HG02943 (cell line): Measurements from ENCODE around the gene TMEM63C.

ENCODE experiments used
- ATAC-seq: cut with Tn5 transposase; IDR thresholded peaks from one replicate; pipeline ENCODE4 v1.9.1; 2021; ENCODE audit warnings: mild to moderate bottlenecking, low read depth, moderate library complexity; ENCODE audit not compliant: unreplicated experiment

TMEM63C gene

DNA sequence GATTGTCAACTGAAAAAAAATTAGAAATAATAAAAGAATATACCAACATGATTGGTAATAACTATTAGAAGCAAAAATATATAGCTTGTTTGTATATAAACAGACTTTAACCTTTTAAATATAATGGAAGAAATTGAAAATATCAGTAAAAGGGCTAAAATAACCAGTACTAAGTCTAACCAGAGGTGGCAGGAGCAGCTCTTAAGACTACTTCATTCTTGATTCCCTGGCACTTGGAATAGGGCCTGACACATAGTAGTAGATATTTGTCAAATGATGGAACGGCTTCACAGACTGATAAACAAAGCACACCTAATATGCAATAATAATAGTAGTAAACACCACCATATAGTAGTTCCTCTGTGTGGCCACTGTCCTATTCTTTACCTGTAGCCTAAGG, 9.4 kb downstream of the TMEM63C start:
- ATAC-seq: no peak

DNA sequence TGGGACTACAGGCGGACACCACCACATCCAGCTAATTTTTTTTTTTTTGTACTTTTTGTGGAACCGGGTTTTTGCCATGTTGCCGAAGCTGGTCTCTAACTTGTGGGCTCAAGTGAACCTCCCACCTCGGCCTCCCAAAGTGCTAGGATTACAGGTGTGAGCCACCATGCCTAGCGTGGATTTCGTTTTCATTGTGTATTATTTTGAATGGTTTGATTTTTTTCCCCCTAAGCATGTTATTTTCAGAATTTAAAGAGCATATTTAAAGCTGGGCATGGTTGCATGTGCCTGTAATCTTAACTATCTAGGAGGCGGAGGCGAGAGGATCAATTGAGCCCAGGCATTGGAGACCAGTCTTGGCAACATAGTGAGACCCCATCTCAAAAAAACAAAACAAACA, 13.1 kb downstream of the TMEM63C start:
- no peak for ATAC-seq

DNA sequence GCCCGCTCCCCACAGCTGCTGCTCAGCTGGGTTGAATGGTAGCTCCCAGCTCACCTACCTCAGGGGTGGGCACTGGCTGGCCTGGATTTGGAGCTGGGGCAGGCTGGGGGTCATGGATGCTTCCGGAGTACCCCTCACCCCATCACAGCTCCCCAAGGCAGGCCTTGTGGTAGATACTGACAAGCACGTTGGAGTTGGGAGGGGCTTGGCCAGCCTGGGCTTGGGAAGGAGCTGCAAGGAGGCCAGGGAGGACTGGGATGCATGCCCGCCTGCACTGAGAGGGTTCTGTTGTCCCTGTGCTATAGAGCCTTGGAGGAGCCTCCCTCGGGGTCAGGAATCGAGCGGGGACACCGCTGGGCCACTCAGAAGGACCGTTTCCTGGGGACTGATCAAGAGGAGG, 14.2 kb downstream of the TMEM63C start:
- no peak for ATAC-seq

DNA sequence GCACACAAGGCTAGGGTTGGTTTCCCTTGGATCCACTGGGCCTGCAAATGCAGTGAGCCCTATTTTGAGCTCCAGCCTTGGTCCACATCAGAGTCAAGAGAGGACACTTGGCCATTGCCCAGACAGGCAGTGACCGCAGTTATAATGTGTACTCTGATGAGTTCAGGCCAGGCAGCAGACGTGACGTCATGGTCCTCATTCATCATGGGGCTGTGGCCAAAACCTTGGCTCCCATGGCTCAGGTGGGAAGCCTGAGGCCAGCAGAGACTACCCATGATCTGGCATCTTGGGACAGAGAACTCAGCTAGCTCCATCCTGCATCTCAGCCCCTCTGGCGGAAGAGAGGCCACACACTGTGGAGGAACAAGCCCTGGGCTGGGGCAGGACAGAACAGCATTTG, 16.4 kb downstream of the TMEM63C start:
- no peak for ATAC-seq

GRCh38 chr14:77198561-77198960, 17.0 kb downstream of the TMEM63C start:
- ATAC-seq: no peak

DNA sequence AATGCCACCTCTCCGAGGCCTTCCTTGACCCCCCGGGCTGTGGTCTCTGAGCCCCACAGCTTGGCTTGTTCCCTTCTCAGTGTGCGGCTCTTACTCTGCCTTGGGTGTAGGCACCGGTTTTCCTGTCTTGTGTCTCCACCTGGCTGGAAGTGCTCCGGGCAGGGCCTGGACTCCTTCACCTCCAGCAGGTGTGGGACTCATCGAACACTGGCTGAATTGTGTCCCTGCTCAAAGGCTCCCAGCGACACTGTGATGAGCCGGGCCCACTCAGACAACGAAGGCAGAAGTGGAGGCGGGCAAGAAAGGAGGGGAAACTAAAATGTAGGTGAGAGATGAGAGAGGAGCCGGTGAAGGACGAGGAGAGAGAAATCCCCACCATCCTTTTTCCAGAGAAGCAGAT, 18.0 kb downstream of the TMEM63C start:
- no peak for ATAC-seq

DNA sequence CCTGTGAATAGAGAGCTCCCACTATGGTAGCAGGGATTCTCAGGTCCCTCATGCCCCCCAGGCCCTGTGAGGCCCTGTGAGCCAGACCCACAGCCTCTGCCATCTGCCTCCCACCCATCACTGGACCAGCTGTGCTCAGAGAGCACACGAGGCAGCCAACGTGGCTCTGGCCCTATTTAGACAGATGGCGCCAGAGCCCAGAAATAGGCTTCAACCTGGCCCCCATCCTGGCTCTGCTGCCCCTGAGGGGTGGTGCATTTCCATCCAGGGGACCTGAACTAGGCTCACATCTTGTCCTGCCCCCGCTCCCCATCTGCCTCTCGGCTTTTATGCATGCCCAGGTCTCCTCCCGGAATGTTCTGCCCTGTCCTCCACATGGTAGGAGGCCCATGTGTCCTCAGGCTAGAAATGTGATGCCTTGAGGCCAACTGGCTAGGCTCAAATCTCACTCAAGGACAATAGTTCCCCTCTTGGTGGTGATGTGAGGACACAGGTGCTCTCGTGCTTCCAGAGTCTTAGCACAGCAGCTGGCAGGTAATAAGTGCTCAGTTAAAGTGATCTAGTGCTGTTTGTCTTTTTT, 18.9 kb downstream of the TMEM63C start:
- ATAC-seq: no peak

DNA sequence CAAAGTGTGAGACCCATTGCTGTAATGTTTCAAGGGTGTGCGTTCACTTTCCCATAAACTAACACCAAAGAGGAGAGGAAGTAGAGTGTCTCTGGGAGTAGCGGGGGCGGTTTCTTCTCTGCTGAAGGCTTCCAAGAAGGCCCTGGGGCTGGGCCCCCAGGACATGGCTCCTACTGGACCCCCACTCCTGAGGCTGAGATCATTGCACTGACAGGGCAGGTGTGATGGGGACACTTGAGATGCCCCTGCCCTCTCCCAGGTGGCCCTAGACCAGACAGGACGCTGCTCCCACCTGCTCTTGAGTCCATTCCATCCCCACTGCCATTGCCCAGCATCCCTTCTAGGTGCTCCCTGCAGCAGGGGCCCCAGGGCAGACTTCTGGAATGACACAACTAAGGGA, 20.1 kb downstream of the TMEM63C start:
- no peak for ATAC-seq

GRCh38 chr14:77203611-77204458, 22.2 kb downstream of the TMEM63C start:
- no peak for ATAC-seq

GRCh38 chr14:77204459-77204771, 22.8 kb downstream of the TMEM63C start:
- no peak for ATAC-seq

DNA sequence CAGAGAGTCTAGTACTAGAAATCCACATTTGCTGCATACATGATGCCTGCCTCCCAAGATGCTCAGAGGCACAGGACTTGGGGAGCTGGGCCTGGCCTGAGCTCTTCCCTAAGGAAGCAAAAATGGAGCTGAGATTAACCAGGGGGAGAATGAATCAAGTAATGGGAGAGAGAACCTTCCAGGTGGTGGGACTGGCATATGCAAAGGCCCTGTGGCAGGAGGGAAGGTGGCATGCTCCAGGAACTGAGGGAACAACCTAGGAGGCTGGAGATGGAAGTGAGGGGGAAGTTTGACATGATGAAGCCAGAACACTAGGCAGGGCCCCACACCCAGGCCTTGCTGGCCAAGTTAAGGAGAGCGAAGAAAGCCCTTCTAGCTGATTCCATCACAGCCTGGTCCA, 23.3 kb downstream of the TMEM63C start:
- ATAC-seq: no peak

- ATAC-seq: no peak
These were observed 24.0 kb downstream of the TMEM63C start for GRCh38 chr14:77205566-77205965.

GRCh38 chr14:77206261-77206824, 24.7 kb downstream of the TMEM63C start:
- ATAC-seq: no peak

GRCh38 chr14:77206877-77207389, 25.3 kb downstream of the TMEM63C start:
- no peak for ATAC-seq

- no peak for ATAC-seq
These were observed 26.8 kb downstream of the TMEM63C start for GRCh38 chr14:77208291-77208978.

DNA sequence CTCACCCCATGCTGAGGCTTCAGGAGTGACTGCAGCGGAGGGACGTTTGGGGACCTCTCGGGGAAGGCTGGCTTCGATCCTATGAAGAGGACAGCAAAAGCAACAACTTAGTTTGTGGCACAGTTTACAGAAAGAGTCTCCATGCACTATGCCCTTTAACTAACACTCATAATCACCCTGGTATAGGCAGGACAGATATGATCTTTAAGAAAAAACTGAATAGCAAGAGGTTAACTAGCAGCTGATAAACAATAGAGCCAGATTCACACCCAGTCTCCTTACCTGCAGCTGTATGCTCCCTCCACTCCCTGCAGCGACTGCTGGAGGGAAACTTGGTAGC, 27.4 kb downstream of the TMEM63C start:
- ATAC-seq: no peak

GRCh38 chr14:77212097-77212870, 30.7 kb downstream of the TMEM63C start:
- ATAC-seq: no peak

DNA sequence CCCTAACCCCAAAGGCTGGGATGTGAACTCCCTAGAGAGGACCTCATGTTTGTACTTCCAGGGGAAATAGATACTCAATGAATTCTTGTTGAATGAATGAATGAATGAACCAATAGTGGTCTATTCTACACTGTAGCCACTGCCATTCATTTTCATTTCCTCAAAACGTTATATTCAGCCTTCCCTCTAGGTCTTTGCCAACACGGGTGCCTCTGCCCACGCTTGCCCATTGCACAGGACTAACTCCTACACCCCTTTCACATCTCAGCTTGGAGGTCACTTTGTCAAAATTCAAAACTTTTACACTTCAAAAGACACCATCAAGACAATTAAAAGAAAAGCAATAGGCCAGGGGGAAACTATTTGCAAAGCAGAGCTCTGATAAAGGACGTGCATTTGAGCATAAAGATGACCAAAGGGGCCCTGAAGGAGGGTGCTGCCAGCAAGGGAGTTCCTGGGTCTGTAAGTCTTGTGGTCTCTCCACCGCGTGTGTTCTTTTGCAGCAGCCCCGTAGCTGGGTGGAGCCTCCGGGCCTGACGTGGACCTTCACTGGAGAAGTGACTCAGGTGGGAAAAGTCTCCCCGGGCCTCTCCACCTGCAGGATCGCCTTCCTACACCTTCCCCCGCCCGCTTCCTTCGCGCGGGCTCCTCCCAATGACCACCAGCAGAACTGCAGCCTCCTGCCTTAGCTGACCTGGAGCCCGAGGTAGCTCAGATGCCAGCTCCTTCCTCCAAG, 31.5 kb downstream of the TMEM63C start:
- peak; percentile 67 for ATAC-seq

DNA sequence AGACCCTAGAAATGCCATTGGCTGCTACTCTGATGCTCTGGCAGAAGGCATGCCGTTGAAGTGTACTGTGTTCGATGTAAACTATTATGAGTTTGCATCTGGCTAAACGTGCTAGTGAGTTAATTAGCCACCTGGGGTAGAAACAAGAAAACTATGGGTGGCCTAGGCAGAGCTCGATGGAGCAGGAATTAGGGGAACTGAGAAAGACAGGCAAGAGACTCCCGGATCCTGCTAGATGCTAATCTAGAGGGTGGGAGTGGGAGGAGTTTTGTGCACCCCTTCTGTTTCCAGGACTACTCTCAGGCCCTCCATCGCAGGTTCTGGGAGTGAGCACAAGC, 32.0 kb downstream of the TMEM63C start:
- no peak for ATAC-seq

DNA sequence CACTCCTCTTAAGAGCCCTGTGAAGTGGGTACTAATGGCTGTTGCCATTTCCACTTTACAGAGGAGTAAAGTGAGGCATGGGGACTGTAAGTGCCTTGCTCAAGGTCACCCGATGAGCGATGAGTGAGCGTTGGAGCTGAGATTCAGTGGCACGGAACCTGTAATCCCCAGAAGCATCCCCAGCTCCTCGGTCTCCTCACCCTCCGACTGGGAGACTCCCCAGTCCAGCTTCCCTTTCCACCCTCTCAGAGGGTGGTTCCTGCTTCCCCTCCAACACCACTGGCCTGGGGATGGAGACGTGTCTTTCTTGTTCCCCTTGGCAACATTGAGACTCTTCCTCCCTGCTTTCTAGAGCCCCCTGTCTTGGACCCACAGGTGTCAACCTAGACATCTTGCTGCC, 32.6 kb downstream of the TMEM63C start:
- ATAC-seq: no peak
